HG02885 (cell line): ENCODE data around the gene KLHDC8B.
"Not testable (repeated sequence)": the region's sequence is repeated elsewhere in the genome, so short reads cannot be mapped to it uniquely, and the experiment has no call there.

ENCODE experiments used
- ATAC-seq: cut with Tn5 transposase; IDR thresholded peaks from one replicate; pipeline ENCODE4 v1.9.1; 2021; ENCODE audit warnings: mild to moderate bottlenecking; ENCODE audit not compliant: unreplicated experiment, poor library complexity

Gene KLHDC8B

DNA sequence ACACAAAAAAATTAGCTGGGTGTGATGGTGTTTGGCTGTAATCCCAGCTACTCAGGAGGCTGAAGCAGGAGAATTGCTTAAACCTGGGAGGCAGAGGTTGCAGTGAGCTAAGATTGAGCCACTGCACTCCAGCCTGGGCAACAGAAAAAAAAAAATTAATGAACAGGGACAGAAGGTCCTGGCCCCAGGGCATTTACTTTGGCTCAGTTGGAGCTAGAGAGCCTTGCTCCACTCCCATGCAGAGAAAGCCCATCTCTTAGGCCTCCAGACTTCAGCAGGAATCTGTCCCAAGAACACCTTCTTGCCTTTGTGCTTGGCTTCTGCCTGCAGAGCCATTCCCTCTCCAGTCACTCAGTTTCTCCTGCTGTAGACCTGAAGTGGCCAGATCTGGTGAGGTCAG is 8.7 kb downstream of the KLHDC8B start:
- no peak for ATAC-seq

DNA sequence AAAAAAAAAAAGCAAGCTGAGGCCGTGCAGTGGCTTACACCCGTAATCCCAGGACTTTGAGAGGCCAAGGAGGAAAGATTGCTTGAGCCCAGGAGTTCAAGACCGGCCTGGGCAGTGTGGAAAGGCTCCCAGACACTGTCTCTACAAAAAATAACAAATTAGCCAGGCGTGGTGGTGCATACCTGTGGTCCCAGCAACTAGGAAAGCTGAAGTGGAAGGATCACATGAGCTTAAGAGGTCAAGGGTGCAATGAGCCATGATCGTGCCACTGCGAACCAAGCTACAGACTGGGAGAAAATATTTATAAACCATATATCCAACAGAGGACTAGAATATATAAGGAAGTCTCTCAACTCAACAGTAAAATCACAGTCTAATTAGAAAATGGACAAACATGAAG is 10.0 kb downstream of the KLHDC8B start:
- no peak for ATAC-seq

DNA sequence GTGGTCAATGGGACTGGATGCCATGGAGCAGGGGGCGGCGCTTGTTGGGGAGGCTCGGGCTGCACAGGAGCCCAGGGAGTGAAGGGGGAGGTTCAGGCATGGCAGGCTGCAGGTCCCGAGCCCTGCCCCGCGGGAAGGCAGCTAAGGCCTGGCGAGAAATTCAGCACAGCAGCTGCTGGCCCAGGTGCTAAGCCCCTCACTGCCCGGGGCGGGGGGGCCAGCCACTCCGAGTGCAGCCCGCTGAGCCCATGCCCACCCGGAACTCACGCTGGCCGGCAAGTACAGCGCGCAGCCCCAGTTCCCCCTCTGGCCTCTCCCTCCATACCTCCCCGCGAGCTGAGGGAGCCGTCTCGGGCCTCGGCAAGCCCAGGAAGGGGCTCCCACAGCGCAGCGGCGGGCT is 11.3 kb downstream of the KLHDC8B start:
- no peak for ATAC-seq

DNA sequence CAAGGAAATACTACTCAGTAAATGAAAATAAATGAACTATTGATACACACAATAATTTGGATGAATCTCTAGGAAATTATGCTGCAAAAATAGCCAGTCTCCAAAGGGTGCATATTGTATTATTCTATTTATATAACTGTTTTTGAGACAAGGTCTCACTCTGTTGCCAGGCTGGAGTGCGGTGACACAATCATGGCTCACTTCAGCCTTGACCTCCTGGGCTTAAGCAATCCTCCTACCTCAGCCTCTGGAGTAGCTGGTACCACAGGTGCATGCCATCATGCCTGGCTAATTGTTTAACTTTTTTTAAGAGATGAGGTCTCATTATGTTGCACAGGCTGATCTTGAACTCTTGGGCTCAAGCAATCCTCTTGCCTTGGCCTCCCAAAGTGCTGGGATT is 12.5 kb downstream of the KLHDC8B start:
- no peak for ATAC-seq

DNA sequence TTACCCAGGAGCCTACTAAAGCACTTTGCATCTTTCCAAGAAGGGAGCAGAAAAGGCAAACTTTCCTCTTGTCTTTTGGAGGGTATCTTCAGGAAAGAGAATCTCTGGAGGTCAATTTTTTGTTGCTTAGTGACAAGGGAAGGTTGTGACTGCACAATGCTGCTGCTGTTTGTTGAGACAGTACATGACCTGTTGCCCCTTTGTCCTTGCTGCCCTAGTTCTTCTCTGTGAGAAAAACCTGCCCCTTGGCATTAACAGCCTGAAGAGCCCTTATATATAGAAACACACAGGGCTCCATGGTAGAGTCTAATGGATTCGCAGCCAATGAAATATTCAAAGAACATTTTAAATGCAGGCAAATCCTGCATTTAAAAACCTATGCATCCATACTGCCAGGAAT is 20.3 kb downstream of the KLHDC8B start:
- no peak for ATAC-seq

DNA sequence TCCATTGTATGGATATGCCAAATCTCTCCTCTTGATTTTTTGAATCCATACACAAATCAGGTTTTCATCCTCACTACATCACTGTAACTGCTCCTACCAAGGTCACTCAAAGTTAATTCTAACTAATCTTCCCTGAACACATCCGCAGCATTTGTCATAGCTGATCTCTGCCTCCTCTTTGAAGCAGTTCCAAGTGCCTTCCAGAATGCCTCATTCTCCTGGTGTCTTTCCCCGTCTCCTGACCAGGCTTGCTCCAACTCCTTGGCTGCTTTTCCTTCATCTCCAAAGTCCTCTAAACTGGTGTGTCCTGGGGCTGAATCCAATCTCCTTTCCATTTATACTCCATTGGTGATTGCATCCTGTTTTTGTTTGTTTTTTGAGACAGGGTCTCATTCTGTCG is 26.8 kb downstream of the KLHDC8B start:
- no peak for ATAC-seq

DNA sequence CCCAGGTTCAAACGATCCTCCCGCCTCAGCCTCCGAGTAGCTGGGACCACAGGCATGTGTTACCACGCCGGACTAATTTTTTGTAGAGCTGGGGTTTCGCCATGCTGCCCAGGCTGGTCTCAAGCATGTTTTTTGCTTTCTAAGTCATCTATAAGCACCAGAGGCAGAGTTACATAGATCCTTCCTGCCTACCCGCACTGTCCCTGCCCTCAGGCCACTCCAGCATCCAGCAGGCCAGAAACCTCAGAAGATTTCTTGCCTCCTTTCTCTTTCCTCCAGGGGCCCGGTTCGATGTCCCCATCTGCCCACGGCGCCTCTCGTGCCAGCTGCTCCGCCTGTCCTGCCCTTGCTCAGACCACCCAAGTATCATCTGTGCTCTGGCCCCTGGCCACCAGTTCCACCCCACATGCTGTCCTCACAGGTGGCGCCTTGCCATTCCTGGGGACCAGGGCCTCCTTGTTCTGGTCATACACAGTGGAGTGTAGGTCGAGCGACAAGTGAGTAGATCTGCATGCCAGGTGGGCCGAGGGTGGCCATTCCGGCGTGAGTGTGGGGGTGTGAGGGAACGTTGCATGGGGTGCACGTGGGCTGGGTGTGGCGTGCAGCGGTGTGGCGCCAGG is 27.3 kb downstream of the KLHDC8B start:
- no peak for ATAC-seq

DNA sequence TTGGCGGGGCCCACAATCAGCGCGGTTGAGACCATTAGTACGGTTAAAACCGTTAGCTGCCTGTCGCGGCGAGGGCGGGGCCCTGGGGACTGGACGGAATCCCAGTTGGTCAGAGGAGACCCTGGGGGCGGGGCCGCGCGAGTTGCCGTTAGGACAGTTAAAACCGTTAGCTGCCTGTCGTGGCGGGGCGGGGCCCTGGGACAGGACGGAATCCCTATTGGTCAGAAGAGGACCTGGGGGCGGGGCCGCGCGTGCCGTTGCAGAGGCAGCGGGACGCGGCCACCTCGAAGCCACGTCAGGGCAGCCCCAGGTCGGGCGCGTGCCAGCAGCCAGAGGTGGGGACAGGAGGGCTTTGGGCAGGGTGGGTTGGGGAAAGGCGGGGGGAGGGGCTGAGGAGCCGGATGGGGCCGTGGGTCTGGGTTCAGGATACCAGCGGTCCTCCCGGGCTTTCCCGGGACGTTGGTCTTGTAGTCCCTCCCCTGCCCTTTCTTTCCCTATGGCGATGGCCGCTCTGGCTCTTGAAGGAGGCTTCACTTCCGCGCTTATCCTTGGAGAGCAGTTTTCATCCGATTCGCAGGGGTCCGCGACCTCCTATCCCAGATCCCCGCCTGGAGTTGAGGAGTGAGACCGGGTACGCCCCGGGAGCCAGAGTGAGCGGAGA is 28.0 kb downstream of the KLHDC8B start:
- no peak for ATAC-seq

DNA sequence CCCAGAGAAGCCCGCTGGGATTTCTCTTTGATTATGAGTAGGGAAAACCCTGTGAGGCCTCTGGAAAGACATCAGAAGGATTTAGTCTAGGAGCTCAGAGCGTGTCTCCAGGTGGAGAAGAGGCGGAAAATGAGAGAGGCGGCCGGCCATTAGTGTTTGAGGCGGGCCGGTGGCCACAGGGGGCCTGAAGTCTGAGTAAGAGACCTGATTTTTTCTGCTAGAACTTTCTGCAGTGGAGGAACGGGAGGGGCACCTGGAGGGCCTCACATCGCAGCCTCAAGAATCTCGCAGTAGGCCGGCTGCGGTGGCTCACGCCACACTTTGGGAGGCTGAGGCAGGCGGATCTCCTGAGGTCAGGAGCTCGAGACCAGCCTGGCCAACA is 28.5 kb downstream of the KLHDC8B start:
- no peak for ATAC-seq

DNA sequence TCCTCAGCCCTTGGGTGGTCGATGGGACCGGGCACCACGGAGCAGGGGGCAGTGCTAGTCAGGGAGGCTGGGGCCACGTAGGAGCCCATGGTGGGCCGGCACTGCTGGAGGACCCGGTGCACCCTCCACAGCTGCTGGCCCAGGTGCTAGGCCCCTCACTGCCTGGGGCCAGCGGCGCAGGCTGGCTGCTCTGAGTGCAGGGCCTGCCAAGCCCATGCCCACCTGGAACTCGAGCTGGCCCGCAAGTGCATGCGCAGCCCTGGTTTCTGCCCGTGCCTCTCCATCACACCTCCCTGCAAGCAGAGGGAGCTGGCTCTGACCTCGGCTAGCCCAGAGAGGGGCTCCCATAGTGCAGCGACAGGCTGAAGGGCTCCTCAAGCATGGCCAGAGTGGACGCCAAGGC is 42.1 kb downstream of the KLHDC8B start:
- no peak for ATAC-seq

DNA sequence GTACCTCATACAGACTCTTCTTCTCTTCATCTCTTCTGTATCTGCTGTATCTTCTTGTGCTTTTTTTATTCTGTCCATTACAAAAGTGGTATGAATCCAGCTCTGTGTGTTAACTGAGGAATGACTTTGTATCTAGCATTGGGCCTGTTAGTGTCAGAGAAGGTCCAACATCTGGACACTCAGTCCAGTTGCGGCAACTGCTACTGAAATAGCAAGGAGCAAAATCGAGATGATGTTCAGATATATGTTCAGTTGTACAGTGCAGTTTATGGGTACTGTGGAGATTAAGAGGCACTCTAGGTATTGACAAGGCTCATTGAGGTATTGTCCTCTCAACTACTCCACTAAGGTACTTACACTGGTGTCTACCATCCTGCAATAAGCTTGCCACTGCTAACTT is 42.6 kb downstream of the KLHDC8B start:
- ATAC-seq: no peak

DNA sequence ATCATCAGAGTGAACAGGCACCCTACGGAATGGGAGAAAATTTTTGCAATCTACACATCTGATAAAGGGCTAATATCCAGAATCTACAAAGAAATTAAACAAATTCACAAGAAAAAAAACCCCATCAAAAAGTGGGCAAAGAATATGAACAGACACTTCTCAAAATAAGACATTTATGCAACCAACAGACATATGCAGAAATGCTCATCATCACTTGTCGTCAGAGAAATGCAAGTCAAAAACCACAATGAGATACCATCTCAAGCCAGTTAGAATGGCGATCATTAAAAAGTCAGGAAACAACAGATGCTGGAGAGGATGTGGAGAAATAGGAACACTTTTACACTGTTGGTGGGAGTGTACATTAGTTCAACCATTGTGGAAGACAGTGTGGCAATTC is 45.3 kb downstream of the KLHDC8B start:
- not testable (repeated sequence) for ATAC-seq

DNA sequence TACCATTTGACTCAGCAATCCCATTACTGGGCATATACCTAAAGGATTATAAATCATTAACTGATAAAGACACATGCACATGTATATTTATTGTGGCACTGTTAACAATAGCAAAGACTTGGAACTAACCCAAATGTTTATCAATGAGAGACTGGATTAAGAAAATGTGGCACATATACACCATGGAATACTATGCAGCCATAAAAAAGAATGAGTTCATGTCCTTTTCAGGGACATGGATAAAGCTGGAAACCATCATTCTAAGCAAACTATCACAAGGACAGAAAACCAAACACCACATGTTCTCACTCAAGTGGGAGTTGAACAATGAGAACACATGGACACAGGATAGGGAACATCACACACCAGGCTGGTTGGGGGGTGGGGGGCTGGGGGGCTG is 45.7 kb downstream of the KLHDC8B start:
- not testable (repeated sequence) for ATAC-seq

DNA sequence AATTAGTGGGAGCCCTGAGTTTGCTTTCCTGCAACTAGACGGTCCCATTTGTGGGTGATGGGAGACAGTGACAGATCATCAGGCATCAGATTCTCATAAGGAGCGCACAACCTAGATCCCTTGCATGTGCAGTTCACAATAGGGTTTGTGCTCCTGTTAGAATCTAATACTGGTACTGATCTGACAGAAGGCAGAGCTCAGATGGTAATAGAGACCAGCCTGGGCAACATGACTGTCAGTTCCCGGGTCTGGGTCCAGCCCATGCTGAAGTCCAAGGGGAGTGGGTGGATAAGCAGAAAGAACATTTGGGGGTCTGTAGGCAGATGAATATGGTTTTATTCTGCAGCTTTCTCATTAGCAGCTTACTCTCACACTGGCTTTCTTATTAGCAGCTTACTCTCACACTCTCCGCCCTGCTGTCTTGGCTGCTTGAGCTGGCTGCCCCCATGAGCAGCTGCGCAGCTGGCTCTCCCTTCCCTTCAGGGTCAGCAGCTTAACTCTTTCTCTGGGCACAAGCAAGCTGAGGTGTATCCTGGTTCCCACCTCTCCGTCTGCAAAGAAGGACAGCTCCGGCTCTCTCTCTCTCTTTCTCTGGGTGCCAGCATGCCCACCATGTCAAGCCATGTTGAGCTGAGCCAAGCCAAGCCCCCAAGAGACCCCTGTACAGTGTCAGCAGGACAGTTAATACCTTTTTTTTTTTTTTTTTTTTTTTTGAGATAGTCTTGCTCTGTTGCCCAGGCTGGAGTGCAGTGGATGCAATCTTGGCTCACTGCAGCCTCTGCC is 46.5 kb downstream of the KLHDC8B start:
- no peak for ATAC-seq

DNA sequence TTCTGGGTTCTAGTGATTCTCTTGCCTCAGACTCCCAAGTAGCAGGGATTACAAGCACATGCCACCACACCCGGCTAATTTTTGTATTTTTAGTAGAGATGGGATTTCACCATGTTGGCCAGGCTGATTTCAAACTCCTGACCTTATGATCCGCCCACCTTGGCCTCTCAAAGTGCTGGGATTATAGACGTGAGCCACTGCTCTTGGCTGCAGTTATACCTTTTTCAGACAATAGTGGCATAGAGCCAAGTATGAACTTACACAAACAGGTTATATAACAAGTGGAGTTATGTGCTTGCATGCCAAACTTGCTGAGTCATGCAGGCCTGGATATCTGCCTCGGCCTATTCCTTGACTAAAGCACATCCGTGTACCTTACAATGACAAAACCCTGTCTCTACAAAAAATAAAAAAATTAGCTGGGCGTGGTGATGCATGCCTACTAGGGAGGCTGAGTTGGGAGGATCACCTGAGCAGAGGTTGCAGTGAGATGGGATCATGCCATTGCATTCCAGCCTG is 47.1 kb downstream of the KLHDC8B start:
- ATAC-seq: not testable (repeated sequence)

DNA sequence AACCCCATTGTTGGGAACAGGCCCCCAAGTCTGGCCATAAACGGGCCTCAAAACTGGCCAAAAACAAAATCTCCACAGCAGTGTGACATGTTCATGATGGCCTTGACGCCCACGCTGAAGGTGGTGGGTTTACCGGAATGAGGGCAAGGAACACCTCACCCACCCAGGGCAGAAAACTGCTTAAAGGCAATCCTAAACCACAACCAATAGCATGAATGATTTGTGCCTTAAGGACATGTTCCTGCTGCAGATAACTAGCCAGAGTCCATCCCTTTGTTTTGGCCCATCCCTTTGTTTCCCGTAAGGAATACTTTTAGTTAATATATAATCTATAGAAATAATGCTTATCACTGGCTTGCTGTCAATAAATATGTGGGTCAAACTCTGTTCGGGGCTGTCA is 47.7 kb downstream of the KLHDC8B start:
- no peak for ATAC-seq

DNA sequence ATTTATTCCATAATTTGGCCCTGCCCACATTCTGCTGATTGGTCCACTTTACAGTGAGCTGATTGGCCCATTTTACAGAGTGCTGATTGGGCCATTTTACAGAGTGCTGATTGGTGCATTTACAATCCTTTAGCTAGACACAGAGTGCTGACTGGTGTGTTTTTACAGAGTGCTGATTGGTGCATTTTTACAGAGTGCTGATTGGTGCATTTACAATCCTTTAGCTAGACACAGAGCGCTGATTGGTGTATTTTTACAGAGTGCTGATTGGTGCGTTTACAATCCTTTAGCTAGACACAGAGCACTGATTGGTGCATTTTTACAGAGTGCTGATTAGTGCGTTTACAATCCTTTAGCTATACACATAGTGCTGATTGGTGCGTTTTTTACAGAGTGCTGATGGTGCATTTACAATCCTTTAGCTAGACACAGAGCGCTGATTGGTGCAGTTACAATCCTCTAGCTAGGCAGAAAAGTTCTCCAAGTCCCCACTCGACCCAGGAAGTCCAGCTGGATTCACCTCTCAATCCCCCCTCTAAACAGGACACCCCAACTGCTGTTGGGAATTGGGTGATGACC is 49.7 kb downstream of the KLHDC8B start:
- ATAC-seq: not testable (repeated sequence)

DNA sequence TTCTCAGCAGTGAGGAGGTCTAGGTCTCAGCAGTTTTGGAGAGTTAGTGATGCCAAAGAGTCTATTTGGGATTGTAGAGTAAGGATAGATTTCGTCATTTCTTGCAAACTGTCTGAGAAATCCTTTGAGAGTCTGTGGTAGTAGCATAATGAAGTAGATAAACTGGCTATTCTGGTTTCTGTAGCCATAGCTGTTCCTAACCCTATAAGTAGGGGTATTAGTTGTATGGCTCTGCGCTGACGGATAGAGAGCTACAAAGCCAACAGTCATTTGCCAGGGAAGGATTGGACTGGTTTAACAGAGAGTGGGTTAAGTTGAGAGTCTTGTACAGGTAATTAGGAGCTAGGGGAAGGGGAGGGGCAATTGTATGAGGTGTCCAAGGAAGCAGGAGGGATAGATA is 50.6 kb downstream of the KLHDC8B start:
- no peak for ATAC-seq
